Activated CD8-positive, alpha-beta memory T cell treated with anti-CD3 and anti-CD28 coated beads, Interleukin-2, amount 50 U/mL, for 4 hours (primary cell): ENCODE results near the gene SERPINA1.
"Not testable (repeated sequence)": the region's sequence is repeated elsewhere in the genome, so short reads cannot be mapped to it uniquely, and the experiment has no call there.

Experiments used
- DNase-seq: peaks from one replicate; pipeline ENCODE4 v3.0.0-alpha.2; 2020

The SERPINA1 gene

GRCh38 chr14:94388384-94389103 lies at the start of gene SERPINA1:
Gene SERPINA1 (minus strand): TSS chr14:94388602. CDS start chr14:94383237, 5,365 bp downstream.
- no peak for DNase-seq

- no peak for DNase-seq
Measured at GRCh38 chr14:94428610-94429009, 40.2 kb upstream of the SERPINA1 start.

- DNase-seq = no peak
Measured at GRCh38 chr14:94427016-94427613, 38.7 kb upstream of the SERPINA1 start.

DNA sequence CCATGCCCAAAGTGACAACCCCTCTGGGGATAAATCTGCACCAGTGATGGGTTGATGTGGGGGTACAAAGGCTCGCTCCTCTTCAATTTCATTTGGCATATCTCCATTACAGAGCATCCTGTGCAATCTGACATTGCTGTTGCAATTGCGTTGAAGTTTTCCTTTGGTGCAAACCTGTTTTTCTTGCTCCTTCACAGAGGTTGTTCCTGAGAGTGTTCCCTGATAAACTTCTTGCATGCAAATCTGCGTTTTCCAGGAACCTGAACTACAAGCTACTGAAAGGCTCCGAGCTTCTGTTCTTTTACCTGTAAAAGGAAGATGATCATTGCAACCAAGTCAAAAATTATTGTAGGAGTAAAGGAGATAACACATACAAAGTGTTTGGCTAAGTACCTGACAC lies 38.1 kb upstream of the SERPINA1 start:
- no peak for DNase-seq

DNA sequence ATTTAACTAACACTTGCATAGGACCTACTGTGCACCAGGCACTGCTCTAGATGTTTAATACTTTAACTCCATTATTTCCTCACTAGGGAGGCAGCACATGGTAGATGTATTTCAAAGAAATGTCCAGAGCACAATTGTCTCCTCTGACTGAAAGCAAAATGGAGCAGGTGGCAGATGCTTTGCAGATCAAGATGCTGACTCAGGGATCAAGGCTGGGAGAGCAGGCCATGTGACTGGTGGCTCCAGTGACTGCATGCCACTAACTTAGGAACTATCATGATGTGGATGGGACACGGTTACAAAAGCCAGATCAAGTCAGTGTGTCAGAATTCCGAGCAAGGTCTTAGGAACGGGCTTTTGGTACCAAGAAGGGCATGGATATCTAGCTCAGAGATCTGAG lies 36.0 kb upstream of the SERPINA1 start:
- no peak for DNase-seq

DNA sequence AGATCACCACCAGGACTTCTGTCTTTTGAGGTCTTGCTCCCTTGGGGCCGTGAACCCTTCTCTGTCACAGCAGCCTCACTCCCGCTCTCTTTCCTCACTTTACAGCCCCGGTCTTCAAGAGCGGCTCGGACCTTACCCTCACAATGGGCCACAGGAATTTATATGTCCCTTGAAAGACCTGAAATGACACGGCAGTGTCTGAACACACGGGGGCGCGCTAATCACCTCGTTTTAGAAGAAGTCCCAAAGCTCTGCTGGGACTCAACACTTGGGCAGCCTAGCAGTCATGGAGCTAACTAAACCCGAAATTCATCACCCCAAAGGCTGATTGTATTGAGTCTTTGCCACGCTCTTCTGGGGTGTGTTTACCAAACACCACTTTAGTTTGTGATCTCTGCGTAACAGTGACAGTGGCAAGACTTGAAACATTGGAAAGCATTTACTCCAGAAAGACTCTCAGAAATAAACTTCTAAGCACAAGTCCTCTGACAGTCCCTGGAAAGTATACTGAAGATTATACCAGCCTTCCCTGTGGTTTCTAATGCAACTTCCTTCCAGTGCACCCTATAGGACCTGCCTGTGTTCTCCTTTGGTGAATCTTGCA lies 35.2 kb upstream of the SERPINA1 start:
- DNase-seq = no peak

GRCh38 chr14:94421316-94421715 lies 32.9 kb upstream of the SERPINA1 start:
- no peak for DNase-seq

DNA sequence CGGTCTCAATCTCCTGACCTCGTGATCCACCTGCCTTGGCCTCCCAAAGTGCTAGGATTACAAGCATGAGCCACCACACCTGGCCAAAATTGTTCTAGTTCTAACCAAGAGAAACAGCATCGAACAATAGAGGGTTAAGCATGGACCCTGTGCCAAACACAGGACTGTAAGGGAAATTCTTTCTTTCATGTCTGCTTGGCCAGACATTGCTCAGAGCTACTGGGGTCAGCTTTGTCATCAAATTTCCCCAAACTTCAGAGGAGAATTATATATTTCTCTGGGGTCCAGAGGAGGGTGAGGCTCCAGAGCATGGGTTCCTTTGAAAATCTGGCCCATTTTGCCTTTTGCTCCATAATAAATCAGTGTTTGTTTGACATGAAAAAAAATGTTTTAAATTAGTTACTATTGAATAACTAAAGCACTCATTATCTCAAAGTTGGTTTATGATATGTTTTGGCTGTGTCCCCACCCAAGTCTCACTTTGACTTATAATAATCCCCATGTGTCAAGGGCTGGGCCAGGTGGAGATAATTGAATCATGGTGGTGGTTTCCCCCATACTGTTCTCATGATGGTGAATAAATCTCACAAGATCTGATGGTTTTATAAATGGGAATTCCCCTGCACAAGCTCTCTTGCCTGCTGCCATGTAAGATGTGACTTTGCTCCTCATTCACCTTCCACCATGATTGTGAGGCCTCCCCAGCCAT lies 29.2 kb upstream of the SERPINA1 start:
- not testable (repeated sequence) for DNase-seq

DNA sequence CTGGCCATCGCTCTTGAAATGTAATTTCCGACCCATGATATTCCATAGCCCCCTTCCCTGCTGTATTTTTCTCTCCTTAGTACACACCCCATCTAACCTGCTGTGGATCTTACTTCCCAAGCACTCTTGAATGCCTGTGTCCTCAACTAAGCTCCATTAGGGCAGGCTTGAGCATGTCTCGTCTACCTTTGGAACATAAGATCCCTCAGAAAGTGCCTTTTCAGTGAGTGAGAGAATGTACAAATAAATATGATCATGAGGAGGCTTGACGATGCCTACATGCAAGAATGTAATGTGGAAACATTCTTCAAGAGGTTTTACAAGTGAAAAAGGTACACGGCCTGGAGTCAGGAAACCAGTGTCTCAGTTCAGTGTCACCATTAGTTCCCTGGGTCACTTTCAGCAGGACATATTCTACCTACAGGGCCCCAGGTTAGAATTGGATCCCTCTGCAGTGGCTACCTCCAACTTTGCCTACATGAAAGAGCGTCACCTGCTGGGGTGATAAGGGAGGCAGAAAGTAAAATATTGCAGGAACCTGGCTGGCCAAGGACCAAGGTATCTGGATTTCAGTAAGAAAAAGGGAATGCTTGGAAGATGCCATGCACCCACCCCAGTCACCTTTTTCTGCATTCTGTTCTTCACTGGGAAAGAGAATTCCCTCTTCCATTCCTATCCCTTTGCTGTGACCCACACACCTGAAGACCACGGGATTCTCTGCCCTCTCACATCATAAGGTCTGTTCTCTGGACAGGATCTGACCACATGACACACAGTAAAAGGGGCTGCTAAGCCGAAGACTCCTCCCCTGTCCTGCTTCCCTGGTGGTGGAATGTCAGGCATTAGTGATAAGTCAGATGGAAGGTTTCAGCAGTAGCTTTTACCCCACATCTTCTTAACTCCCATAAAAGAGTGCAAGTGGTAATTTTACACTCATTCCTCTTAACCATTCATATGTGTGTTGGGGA lies 24.6 kb upstream of the SERPINA1 start:
- DNase-seq = no peak

GRCh38 chr14:94411638-94412037 lies 23.2 kb upstream of the SERPINA1 start:
- DNase-seq = no peak

GRCh38 chr14:94409430-94409829 lies 21.0 kb upstream of the SERPINA1 start:
- DNase-seq = not testable (repeated sequence)

DNA sequence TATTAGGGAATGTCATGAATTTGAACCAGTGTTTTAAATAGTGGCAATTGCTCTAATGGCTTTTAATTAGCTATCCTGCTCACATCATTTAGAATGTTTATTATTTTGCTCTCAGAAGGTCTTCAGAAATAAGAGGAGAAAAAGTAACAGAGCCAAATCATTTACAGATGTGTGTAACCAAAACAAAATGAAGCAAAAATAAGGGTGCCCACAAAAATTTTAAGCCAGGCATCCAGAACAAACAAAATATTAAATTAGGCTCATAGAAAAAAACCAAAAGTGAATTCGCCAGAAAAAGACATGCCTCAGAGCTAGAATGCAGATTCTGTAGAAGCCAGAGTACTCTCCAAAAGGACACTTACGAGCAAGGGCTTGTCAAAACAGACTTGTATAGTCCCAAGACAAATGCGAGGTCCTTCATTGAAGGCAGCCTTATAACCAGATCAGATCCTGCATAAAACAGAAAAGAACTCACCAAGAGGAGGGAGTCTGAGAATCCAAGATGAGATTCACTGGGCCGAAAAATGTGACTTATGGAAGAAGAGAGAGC lies 20.2 kb upstream of the SERPINA1 start:
- no peak for DNase-seq

- no peak for DNase-seq
Measured at GRCh38 chr14:94407906-94408305, 19.5 kb upstream of the SERPINA1 start.

- no peak for DNase-seq
Measured at GRCh38 chr14:94406910-94407309, 18.5 kb upstream of the SERPINA1 start.

GRCh38 chr14:94405486-94405885 lies 17.1 kb upstream of the SERPINA1 start:
- DNase-seq = no peak

DNA sequence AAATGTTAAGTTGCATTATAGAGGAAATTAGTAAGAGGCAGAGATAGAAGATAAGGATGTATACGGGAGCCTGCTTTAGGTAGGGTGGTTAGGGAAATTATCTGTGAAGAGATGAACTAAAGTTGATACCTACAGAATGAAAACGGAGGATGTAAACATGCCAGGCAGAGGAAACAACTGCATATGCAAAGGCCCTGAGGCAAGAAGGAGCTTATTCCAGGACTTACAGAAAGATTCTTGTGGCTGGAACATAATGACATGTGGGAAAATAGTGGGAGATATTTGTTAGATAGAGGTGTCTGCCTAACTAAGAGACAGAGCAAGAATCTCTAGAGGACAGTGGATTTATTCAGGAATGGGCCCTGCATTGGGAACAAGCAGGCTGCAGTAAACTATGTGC lies 16.2 kb upstream of the SERPINA1 start:
- no peak for DNase-seq

- DNase-seq = no peak
Measured at GRCh38 chr14:94403312-94403932, 15.0 kb upstream of the SERPINA1 start.

DNA sequence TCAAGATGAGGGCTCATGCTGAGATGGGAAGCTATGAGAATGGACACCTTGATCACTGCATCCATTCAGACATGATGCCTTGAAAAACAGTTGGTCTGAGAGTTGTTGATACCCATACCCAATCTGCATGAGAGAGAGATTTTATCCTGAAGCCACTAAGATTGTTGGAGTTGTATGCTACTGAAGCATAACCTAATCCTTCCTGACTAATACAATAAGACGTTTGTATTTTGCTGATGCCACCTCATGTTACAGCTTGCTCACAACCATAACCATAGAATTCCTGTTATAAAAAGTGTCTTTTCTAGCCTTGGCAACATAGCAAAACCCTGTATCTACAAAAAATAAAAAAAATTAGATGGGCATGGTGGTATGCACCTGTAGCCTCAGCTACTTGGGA lies 12.7 kb upstream of the SERPINA1 start:
- no peak for DNase-seq

DNA sequence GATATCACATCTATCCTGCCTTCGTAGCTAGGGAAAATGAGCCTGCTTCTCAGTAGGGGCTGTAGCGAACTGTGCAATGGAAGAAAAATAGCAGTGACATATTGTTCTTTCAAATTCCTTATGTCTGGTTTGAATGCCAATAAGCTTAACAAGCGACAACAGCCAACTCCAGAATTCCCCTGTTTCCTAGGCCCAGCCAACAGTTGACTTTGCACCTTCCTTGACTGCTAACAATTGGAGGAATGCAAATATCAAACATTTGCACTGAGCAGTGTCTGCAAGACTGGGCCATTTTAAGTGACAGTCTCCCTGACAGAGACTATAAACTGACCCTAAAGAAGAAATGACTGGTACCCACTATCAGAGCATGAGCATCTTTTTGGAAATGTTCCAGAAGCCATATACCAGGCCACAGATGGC lies 12.0 kb upstream of the SERPINA1 start:
- no peak for DNase-seq

GRCh38 chr14:94398536-94398935 lies 10.1 kb upstream of the SERPINA1 start:
- DNase-seq = no peak

- DNase-seq = no peak
Measured at GRCh38 chr14:94398182-94398479, 9.7 kb upstream of the SERPINA1 start.
